ENCODE measurements around the gene RB1.

DNA sequence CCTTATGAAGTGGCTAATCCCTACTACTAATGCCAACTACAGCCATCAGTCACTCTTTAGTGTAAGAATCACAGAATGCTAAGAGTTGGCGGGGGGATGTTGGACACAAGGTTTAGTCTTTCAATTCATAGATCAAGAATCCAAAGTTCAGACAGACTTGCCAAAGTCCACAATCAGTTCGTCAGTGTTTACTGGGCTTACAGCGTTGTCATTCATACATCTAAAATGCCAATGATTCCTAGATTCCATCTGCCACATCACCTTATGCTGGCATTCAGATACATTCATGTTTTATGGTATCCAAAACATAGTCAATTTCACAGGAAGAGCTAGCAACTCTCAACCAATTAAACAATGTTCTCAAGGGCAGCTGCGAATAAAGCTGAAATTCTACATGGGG lies 211.2 kb downstream of the RB1 start:
- TF ChIP-seq, protein P1, sequence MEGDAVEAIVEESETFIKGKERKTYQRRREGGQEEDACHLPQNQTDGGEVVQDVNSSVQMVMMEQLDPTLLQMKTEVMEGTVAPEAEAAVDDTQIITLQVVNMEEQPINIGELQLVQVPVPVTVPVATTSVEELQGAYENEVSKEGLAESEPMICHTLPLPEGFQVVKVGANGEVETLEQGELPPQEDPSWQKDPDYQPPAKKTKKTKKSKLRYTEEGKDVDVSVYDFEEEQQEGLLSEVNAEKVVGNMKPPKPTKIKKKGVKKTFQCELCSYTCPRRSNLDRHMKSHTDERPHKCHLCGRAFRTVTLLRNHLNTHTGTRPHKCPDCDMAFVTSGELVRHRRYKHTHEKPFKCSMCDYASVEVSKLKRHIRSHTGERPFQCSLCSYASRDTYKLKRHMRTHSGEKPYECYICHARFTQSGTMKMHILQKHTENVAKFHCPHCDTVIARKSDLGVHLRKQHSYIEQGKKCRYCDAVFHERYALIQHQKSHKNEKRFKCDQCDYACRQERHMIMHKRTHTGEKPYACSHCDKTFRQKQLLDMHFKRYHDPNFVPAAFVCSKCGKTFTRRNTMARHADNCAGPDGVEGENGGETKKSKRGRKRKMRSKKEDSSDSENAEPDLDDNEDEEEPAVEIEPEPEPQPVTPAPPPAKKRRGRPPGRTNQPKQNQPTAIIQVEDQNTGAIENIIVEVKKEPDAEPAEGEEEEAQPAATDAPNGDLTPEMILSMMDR (IDR thresholded peaks at IDR 0.05; ENCODE audit: low read depth, low read length) = no peak
- TF ChIP-seq EZH2phosphoT487 (IDR thresholded peaks at IDR 0.05; ENCODE audit: low read depth) = no peak
